Endothelial cell of umbilical vein (primary cell): ENCODE data around the gene MS4A15.

Experiments
- CTCF ChIP-seq, 2 donors: IDR thresholded peaks; 1 replicate in 1 of 2; 2 replicates in 1 of 2; pipeline ENCODE4 v1.5.1; 2011; ENCODE audit warnings: low read length in 2 of 2, mild to moderate bottlenecking in 2 of 2, moderate library complexity in 2 of 2, control low read depth in 1 of 2, inconsistent platforms in 1 of 2, low read depth in 1 of 2; ENCODE audit not compliant: insufficient read depth in 1 of 2; ENCODE audit errors: extremely low read depth in 1 of 2
- JUN ChIP-seq: IDR thresholded peaks from 2 replicates; pipeline ENCODE4 v1.6.1; 2011; ENCODE audit warnings: borderline replicate concordance, low read depth; ENCODE audit not compliant: insufficient read length, insufficient read depth
- MYC ChIP-seq: IDR thresholded peaks from one replicate; pipeline ENCODE4 v1.6.1; 2011; ENCODE audit warnings: mild to moderate bottlenecking, low read depth, low read length

DNA sequence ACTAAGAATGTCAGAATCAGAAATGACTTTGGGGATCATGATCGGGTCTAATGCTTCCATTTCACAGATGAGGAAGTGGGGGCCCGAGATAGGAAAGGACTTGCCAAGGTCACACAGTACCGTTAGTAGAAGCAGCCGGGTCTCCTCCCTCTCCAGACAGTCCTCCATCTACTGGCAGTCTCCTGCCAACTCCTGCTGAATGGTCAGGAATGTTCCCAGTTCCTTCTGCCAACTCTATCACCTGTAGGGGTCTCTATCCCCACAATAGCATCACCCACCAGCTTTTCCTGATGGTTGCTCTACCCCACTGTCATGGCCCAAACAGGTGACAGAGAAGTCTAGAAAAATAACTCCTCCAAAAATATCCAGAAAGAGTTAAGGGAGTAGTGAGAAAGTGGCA lies 61.4 kb downstream of the MS4A15 start:
- TF ChIP-seq MYC (no peak), JUN (no peak), CTCF (IDR thresholded peaks at IDR 0.05; ENCODE audit: extremely low read depth in 1 of 2, insufficient read depth in 1 of 2, low read depth in 1 of 2, low read length in 2 of 2) (no peak)
